GM08714 (cell line): ENCODE results near the gene PKP4.

ENCODE experiments used
- H3K4me3 ChIP-seq: fragments of 200-500 bp; sonication (Bioruptor generic); 2 replicates; pipeline ENCODE4 v1.5.1; 2014; ENCODE audit warnings: mild to moderate bottlenecking, low read length, inconsistent platforms
- ZNF274 ChIP-seq: IDR thresholded peaks from 2 replicates; pipeline ENCODE4 v1.6.1; 2012; ENCODE audit warnings: mild to moderate bottlenecking, low read depth, low read length

The PKP4 gene

DNA sequence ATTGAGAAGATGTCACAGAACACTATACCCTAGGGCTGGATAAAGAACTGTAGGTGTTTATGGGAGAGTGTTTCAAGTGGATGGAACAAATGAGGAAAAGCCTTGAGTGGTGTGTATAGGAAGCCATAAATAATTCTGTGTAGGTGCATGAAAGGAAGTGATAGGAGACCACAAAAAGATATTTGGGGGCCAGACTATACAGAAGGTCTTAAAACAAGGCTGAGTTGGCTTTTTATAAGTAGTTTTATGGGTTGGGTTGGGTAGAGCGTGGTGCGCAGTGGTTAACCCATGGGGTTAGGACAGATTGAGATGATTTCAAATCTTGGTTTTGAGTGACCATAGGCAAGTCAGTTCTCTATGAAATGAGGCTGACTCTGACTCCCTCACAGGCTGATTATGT is 110.5 kb downstream of the PKP4 start:
- no peak for TF ChIP-seq ZNF274
- H3K4me3 ChIP-seq, result no peak overlapping the region

DNA sequence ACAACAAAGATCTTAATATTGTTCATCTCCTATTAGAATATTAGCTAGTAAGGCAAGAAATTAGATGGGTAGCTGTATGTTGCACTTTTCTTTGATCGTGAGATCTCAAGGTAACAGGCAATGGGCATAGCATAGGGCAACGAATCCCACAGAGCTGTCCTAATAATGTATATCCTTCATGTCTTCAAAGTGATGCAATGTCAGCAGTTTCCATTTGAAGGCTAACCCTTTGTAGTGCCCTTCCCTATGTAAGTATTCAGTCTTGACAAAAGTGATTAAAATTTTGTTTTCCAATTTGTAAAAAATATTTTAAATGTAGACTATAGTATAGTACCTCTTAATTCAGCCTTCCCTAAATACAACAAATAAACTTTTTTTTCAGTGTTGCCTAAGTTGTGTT is 112.5 kb downstream of the PKP4 start:
- TF ChIP-seq ZNF274, result no peak

DNA sequence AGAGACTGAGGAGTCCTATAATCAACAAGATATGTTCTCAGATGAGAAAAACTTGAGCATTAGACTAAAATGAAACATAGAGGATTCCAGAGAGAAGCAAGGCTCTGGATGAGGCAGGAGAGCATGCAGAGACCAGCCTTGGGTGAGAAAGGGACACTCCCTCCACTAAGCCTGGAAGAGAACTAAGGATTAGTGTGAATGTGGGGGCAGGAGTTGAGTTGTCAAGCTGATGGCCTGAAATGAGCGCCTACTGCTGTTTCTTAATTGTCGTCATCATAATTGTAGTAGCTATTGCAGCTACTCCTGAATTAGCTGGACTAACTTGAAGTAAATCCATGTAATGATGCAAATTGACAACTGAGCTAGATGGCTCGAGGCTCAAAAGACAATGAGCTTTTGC is 114.1 kb downstream of the PKP4 start:
- no peak overlapping the region for H3K4me3 ChIP-seq
- no peak for TF ChIP-seq ZNF274

More for the DNA sequence above, 112.5 kb downstream of the PKP4 start:
- no peak overlapping the region for H3K4me3 ChIP-seq

DNA sequence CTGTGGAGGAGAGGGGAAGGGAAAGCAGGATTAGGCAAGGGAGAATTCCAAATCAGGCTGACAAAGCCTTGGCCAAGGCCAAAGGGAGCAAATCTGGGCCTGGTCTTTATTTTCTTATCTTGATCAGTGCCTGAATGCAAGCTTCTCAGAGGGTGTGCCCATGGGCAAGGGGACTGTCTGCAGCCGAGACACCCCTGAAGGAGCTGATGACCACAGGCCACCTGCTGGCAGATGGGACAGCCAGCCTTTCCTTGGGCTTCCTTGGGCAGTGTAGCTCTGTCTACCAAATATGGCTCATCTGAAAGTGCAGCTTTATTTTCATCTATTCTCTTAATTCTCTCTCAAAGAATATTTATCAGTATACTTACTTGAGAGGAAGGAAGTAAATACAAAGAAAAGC is 117.0 kb downstream of the PKP4 start:
- no peak for TF ChIP-seq ZNF274
- no peak overlapping the region for H3K4me3 ChIP-seq

DNA sequence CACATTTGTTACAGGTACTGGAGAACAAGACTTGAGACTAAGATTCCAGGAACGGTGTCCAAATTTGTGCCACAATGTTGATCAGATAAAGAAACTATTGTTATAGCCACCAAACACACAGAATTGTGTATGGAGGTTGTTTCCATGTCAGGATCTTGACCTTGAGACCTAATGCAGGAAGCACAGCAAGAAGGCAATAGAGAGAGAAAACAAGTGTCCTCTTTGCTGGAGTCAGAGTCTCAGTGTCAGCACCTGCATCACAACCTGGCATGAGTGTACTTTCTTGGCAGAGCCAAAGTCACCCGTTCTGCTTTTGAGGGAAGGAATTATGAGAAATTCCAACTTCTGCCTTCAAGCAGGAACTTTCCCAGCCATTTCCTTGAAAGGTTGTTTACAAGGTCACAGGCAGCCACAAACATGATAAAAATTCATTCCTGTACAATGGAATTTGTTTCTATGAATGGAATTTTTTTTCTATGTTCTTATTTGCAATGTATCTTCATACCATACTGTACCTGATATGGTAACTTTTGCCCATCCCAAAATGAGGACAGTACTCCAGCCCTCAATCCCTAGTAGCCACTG is 118.4 kb downstream of the PKP4 start:
- no peak overlapping the region for H3K4me3 ChIP-seq
- TF ChIP-seq ZNF274, result no peak

DNA sequence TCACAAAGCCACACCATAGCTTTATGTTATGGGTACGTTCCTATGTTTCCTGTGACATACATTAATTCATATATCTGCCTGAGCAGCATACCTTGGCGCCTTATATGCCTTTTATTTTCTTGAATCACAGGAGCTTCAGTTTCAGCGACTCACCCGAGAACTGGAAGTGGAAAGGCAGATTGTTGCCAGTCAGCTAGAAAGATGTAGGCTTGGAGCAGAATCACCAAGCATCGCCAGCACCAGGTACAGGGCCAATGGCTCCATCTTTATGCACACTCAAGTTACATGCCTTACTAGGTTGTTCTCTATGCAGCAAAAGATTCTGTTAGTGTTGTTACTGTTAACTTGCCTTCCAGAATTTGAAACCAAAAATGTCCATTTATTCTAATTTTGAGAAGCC is 120.4 kb downstream of the PKP4 start:
- H3K4me3 ChIP-seq, result no peak overlapping the region
- TF ChIP-seq ZNF274, result no peak

DNA sequence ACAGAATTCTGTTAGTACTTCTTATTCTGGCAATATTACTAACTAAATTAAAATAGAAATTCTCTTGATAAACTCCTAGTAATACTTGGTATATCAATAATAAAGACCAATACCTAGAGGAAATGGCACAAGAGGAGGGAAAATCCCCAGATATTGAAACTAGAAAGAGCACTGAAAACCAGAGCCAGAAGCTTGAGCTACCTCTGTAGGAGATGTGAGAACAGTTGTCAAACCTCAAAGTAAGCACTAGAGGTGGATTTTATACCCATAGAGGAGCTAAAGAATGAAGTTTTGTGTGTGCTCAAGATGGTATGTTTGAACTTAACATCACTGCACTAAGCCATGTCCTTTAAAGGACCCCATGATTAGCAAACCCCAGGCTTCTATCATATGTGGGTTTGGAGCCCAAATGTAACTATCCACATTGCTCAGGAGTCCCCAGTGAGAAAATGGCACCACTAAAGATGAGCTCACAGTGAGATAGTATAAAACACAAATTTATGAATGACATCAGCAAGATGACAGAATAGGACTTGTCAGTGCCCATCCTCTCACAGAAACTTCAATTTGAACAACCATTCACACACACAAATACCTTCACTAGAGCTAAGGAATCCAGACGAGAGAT is 122.1 kb downstream of the PKP4 start:
- TF ChIP-seq ZNF274, result no peak
- no peak overlapping the region for H3K4me3 ChIP-seq

DNA sequence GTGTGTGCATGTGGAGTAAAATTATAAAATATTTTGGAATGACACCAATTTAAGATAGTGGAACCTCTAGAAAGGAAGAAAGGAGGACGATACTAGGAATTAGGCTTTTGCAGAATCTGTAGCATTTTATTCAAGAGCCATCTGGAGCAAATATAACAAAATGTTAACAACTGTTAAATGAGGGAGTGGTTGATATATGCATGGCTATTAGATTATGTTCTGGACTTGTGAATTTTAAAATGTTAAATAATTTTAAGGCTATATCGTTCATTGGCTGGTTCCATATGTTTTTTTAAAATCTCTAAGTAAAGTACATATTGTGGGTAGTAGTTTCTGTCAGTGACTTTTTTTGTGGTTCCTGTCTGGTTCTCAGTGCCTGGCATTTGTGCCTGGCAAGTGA is 123.2 kb downstream of the PKP4 start:
- no peak for TF ChIP-seq ZNF274
- no peak overlapping the region for H3K4me3 ChIP-seq

DNA sequence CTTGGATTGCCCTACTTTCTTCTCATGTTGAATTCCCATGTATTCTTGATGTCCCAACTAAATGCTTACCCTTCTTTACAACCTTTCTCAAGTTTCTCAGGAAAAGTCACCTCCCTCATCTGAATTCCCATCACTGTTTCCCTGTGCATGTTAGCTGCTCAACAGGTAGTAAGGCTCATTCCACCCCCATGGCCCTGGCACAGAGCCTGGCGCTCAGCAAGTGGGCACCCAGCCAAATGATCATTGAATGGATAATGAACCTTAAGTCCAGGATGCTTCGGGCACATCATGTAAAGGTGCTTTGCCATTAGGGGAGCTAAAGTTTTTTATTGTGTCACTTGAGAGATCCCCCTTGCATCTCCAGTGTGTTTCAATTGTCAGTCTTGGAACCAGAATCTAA is 124.0 kb downstream of the PKP4 start:
- no peak for TF ChIP-seq ZNF274

DNA sequence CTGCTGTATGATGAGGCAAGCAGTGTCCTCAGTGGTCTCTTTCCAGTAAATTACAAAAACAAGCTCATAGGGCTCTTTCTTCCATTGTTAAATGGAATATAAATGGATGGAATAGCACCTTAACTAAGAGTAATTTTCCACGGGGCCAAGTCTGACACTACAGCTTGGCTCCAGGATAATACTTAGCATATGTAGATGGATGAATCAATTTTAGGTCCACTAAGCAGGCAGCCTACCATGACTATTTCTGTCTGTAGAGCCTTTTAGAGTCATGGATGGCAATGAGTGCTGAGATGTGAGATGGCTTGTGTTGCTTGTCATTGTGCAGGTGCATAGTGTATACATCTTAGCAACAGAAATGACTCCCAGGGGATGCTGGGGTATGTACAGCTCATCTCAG is 125.9 kb downstream of the PKP4 start:
- no peak for TF ChIP-seq ZNF274

More for the DNA sequence above, 124.0 kb downstream of the PKP4 start:
- no peak overlapping the region for H3K4me3 ChIP-seq

DNA sequence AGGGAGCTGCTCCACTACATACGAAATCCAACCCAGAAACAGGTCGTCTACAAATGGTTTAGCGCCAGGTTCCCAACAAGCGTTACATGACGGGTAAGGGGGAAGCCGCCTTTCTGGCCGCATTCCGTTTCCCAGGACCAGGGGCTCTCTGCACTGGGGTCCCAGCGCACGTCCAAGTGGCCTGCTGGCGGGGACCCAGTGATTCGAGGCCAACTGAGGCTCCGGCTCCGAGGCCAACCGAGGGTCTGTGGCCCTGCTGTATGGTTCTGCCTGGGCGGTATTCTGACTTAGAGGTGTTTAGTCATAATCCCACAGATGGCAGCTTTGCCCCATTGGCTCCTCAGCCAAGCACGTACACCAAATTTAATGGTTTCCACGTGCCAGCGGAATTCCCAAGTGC is 127.2 kb downstream of the PKP4 start:
- H3K4me3 ChIP-seq, result no peak overlapping the region
- TF ChIP-seq ZNF274, result no peak

More for the DNA sequence above, 125.9 kb downstream of the PKP4 start:
- H3K4me3 ChIP-seq, result no peak overlapping the region

DNA sequence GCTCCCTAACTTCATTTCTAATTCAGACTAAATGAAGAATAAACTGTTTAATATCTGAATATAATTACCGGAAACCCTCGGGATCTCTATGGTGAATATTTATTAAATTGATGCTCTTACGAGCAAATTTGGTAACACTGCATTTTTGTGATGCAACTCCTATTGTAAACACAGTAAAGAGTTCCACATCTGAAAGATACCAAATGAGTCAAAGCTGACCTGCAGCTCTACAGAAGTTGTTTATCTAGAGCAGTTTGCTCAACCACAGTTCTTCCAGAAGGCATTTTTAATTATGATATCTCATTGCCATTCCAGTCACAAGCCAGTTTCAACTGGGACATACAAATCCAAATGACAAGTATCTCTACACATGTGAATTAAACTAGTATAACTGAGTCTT is 129.7 kb downstream of the PKP4 start:
- TF ChIP-seq ZNF274, result no peak
- no peak overlapping the region for H3K4me3 ChIP-seq

DNA sequence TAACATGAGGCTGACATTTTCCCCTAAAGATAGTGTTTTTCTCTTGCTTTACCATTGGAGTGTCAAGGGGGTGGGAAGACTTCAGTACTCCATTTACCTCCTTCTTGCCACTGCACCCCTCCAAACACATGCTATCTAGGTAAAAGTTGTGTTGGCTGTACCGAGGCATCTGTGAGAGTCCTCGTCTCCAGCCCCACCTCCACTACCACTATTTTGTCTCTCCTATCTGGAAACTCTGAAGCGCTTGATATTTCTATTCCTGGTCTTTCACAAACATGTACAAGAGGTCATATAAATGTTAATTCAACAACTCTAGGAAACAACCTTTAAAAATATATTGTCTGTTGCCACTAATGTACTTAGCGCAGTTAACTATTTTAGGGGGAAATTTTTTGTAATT is 132.6 kb downstream of the PKP4 start:
- H3K4me3 ChIP-seq, result no peak overlapping the region
- TF ChIP-seq ZNF274, result no peak

DNA sequence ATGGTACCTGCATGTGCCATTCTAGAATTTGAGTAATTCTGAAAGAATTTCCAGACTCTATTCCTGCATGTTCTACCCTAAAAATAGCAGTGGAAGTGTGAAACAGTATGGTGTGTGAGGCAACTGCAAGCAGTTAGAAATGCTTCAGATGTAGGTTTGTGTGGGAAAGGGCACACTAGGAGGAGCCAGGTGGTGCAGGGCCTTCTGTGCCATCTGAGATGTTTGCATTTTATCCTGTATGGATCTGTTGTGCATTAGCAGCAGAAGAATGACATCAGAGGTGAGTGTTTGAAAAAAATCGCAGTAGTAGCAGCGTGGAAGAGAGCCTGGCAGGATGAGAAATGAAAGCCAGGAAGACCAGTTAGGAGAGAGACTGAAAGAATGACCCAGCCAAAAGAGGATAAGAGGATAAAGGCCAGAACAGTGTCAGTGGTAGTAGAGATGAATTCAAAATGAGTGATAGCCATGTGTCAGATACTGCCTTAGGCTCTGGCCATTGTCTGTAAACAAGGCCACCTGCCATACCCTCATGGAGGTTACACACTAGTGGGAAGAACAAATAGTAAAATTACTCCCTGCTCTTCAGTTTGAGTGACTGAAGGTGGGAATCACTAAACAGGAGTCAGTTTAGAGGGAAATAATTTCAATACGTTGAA is 142.2 kb downstream of the PKP4 start:
- TF ChIP-seq ZNF274, result no peak
- no peak overlapping the region for H3K4me3 ChIP-seq

DNA sequence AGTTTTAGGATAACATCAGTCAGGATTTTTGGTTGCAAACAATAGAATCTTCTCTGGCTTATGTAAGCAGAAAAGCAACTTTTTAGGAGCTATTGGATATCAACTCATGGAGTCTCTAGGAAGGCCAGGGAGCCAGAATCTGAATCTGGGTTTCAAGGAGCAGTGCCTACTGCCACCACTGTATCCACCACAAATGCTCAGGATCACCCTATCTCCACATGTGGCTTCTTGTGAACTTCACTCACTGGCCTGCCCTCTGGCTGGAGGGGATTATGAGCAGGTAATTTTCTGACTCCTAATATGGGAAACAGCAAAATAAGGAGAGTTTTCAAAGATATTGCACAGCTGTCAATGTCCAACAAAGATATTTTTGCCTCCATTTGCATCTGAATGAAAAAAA is 142.9 kb downstream of the PKP4 start:
- no peak overlapping the region for H3K4me3 ChIP-seq
- no peak for TF ChIP-seq ZNF274
